HG02759 (cell line): ENCODE measurements around the gene RNASE12.
"Not testable (repeated sequence)": the region's sequence is repeated elsewhere in the genome, so short reads cannot be mapped to it uniquely, and the experiment has no call there.

ENCODE experiments used
- ATAC-seq: cut with Tn5 transposase; IDR thresholded peaks from one replicate; pipeline ENCODE4 v1.9.1; 2021; ENCODE audit warnings: mild to moderate bottlenecking, moderate library complexity; ENCODE audit not compliant: unreplicated experiment

The RNASE12 gene, protein sequence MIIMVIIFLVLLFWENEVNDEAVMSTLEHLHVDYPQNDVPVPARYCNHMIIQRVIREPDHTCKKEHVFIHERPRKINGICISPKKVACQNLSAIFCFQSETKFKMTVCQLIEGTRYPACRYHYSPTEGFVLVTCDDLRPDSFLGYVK

DNA sequence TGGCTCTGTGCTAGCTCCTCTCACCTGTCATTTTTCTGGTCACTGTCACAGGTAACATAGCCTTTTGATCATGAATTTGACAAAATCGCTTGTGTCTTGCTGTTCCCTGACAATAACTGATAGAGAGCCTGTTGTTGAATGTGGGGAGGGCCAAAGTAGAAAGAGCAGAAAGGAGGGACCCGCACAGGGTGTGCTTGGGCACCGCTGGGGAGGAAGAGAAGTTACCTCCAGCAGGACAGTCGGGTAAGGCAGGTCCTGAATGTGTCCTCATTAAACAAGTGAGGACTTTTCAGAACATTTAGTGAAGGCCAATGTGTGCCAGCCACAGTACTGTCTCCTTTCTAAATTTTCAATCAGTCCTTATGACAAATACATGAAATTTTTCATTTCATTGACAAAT is at the start of gene RNASE12:
RNASE12 (minus strand) TSS at position 142 of the 400 bp plus-strand sequence. CDS start 653 bp downstream, outside the sequence.
- ATAC-seq, result no peak

DNA sequence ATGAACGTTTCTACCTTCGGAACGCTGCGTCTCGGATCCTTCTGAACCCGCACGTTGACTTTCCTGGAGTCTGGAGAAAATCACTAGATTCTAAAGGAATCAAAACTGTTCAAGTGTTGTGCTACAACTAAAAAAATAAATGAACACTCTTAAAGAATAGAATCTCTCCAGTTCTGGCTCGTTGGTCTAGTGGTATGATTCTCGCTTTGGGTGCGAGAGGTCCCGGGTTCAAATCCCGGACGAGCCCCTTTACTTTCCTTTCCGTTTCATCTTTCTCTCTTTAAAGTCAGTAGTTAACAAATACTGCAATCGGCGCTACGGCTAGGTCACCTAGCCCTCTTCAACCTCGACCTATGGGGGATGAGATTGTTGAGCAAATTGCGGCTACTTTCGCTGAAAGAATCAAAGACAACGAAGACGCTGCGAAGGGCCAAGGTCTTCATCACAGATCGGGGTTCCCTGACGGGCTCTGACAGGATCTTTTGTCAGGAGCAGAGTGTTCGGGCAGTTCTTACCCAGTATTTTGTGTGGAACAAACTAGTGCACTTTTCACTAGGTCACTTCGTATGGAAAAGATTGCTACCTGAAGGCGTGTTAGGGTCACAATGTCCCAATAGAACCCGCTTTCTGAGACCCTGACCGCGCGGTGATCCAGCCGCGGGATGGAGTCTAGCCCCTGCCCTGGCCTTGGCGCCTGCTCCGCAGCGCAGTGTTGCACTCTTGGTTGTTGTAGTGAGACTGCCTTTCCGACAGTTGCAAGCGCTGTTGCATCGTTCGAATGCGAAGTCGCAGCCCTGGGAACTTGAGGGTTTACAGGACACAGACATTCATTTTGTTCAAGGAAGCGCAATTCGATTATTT is 41.9 kb upstream of the RNASE12 start:
- peak; percentile 73 for ATAC-seq

DNA sequence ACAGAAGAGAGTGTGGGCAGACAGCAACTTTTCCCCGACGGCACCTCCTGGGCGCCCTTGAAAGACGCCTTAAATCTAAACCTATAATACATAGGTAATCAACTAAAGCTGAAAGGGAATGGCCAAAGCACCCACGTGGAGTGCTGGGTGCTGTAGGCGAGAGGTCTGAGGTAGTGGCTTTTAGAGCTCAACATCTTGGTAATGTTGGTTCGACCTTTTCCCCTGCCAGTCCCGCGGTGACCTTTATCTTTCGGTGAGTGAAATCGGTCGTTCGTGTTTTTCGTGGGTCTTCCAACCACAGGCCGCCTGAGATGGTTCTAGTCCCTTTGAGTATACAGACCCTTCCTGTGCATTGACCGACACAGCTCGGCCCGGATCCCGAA is 41.3 kb upstream of the RNASE12 start:
- ATAC-seq, result peak; percentile 24

DNA sequence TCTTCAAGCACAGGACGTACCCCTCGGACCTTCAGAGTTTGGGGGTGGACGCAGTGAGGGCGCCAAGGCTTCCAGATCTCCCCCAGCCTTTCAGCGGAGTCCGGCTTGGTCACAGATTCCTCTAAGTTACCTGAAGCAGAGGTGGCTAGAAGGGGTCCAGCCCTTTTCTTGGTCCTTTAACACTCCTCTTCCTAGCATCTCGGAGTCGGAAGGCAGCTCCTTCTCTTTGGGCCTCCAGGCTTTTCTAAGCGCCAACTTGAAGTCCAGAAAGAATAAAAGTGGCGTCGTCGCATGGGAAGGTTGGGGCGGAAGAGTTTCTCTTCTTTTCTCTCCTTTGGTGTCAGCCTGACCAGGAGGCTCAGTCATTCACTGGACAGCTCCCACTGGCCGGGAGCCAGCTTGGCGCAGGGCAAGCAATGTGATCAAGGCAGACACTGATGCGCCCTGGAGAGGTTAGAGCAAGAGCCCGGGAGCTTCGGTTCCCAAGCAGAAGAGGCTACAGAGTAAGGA is 40.8 kb upstream of the RNASE12 start:
- ATAC-seq, result peak; percentile 5

DNA sequence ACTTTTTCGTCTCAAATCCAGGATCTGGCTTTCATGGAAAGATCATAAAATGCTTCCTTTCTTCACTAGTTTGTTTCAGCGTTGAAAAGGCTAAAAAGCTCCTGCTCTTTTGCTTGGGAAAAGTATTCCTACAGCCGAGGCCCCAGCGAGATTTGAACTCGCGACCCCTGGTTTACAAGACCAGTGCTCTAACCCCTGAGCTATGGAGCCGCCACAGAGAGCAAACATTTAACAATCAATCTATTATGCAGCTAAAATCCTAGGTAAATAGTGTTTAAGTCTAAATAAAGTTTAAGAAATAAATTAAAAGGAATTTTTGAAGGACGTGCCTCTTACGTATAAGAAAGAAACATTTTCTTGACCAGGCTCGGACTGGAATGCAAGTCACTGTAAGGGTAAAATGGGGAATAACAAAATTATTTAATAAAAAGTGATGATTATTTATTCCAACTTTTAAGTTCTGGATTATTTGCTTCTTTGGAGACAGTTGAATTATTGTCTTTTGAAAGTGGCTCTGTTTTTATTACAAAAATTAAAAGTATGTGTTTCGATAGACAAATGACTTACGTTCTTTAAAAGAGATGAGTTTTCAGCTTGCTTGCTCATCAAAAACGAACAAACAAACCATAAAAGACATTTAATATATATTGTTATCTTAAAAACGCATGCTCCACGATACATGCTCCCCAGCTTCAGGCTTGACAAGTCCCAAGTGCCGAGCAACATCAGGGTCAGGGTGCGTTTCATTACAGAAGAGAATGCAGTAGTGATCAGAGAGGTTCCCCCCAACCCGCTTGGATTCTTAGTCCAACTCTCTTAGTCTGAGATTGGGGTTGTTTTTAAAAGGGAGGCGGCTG is 40.1 kb upstream of the RNASE12 start:
- peak; percentile 26 for ATAC-seq

DNA sequence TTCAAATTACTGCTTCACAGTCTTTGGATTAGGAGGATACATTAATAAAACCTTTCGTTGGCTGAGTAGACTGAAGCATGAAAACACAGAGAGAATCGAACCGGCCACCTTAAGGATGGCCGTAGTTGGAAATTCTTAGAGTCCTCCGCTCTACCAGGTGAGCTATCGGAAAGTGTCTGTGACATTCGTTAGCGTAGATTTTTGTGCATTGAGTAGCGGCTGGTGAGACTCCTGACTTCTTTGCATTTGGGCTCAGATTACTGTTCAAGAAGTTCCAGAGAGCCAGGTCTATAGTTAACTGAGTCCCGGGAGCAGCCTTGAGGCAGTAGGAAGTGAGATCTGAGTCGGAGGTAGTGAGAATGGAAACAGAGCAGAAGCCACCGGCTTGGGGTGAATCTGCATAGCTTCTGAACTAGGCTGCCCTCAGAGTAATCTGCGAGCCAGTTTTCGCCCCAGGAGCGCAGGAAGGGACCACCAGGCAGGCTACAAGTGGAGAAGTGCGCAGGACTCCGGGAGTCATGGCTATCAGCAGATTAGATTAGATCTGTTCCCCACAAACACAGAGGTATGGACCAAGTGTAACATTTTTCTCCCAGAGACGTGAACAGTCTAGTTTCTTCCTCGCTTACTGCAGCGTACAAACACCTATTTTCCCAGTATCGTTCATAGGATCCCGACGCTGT is 39.3 kb upstream of the RNASE12 start:
- peak; percentile 30 for ATAC-seq

DNA sequence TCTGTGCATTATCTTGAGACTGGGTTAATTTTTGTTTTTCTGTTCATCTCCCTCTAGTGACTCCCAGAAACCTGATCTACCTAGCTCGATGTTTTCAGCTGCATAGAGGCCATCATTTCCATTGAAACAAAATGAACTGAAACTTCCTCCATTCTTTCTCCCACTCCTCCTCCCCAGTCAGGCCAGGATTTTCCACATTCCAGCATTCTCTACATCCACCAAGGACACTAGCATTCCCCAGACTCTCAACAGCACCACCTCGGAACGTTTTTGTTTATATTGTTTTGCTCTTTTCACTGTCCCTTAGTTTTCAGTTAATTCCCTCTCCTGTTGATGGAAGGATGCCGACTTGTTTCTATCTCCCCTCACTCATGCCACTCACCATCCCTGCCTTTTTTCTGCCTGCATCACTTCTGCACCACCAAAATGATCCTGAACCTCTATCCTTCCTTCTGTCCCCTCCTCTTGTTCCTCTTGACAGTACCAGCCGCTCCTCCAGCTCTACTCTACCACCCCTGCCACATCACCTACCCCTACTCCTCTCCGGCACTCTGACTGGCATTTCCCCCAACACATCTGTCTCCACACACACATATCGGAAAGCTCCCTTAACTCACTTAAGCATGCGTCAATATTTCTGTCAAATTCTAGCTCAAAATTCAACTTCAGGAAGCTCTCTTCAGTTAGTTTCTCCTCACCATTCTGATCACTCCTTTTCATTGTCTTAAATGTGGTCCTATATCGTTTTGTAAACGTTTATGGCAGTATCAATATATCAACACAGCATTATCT is 37.1 kb upstream of the RNASE12 start:
- ATAC-seq, result no peak

DNA sequence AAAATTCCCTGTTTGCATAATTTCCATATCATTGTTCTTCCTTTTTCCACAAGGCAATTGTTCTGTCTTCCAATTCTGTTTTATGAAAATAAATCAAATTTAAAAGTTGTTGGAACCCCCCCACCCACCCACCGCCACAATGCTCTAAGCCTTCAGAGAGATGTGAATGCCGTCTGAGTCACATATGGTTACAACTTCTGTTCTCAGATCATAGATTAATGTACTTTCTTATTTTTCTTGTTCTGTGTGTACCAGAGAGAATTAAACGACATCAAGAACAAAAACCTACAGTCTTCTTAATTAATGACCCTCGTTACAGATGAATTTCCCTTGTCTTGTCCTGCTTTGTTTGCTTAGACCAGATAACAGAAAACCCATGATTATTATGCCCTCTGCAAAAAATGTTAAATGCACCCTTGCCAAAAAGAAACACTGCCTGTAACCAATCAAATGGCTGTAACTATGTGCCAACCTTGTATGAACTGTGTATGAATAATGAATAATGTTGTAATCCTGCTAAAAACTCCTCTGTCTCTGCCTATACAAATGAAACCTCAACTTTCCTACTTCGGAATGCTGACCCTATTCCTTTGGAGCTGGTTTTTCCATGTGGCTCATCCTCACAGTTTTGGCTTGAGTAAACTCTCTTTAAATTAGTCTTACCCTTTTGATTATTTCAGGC is 36.3 kb upstream of the RNASE12 start:
- no peak for ATAC-seq

DNA sequence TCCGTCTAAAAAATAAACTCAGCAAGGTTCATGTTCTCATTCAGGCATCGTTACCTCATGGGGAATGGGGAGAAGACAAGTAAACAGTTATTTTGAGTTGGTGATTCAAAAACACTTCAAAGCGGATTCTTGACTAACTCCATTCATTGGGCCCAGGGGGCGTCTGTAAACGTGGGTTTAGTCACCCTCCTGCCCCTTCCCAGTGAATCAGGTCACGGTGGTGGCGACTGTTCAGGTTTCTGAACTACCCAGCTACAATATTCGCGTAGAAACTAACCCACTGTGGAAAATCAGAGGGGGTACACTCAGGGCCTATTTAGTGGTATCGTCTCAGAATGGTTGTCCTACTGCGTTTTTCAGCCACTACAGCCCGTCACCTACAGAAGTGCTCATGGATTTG is 35.1 kb upstream of the RNASE12 start:
- no peak for ATAC-seq

DNA sequence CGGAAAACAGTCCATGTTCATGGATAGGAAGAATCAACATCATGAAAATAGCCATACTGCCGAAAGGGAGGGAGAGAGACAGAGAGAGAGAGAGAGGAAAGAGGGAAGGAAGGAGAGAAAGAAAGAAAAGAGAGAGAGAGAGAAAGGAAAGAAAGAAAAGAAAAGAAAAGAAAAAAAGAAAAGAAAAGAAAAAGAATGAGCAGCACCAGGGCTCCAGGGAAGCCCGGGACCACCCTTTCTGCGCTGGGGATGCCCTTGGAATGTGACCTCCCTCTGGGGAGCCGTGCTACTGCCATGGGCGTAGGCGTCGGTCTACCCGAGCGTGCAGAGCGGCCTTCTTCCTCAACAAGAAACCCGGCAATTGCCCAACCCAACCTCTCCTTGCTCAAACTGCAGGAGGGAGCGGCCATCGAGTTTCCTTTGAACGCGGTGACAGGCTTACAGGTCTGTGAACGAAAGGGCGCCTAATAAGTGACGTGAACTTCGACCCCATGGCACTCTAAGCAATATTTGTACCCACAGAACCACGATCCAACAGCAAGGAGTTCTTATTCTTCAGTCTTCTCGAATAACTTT is 33.4 kb upstream of the RNASE12 start:
- peak; percentile 52 for ATAC-seq

DNA sequence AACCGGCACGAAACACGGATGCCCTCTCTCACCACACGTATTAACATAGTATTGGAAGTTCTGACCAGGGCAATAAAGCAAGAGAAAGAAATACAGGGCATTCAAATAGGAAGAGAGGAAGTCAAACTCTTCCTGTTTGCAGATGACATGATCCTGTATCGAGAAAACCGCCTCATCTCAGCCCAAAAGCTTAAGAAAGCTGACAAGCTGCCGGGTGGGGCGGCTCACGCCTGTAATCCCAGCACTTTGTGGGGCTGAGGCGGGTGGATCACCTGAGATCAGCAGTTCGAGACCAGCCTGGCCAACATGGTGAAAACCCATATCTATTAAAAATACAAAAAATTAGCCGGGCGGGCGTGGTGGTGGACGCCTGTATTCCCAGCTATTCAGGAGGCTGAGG is 32.6 kb upstream of the RNASE12 start:
- no peak for ATAC-seq

DNA sequence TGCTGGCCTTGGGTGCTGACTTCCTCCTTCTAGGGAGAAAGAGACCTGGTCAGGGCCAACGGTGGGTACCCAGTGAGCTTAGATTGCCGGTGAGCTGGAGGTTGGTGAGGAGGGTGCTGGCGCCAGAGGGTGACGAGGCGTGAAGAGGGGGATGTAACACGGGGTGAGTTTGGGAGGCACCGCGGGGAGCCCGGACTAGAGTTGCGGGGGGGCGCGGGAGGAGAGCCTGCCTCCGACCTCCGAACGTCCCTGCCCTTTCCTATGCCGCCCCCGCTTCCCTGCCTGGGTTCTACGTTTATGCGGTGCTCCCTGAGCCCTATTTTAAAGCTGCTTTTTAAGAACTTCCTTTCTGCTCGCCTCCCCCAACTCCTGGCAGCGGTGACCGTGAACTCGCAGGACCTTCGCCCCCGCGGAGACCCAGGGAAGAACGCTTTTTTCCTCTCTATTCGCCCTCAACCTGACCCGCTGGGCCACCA is 31.7 kb upstream of the RNASE12 start:
- no peak for ATAC-seq

DNA sequence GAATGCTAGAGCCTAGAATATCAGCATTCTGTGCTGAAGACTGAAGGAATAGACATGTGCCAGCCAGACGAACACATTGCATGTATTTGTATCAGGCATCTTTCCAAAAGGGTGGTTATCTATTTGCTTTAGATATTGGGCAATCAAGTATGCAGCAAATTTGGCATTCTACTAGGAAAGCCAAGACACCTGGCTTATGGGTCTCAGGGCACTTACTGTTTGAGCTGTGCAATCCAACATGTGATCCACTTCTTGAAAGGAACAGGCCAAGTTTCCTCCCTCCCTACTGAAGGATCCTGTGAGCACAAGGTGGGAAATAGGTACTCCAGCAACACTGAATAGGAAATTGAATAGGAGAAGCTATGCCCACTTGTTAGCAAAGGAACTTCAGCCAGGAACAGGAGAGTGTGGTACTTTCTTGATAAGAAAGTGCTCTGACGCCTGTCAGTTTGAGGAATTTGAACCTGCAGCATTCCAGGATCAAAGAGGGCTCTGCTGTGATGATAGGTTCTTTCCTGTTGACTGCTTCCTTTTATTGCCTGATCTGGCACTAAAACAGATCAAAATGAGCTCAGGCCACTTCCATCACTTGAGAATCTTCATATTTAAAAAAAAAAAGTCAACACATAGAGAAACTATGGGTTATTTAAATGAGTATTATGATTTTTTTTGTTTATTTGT is 29.8 kb upstream of the RNASE12 start:
- ATAC-seq, result no peak

DNA sequence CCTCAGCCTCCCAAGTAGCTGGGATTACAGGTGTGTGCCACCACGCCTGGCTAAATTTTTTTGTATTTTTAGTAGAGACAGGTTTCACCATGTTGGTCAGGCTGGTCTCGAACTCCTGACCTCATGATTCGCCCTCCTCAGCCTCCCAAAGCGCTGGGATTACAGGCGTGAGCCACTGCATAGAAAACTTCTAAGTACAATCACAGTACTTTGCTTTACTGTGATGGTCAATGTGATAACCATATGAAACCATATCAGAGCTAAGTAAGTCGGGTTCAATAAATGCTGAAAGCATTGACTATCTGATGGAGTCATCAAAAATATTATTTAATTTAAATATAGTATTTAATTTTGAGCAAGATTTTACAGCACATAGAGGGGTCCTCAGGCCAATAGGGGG is 28.5 kb upstream of the RNASE12 start:
- ATAC-seq, result not testable (repeated sequence)

DNA sequence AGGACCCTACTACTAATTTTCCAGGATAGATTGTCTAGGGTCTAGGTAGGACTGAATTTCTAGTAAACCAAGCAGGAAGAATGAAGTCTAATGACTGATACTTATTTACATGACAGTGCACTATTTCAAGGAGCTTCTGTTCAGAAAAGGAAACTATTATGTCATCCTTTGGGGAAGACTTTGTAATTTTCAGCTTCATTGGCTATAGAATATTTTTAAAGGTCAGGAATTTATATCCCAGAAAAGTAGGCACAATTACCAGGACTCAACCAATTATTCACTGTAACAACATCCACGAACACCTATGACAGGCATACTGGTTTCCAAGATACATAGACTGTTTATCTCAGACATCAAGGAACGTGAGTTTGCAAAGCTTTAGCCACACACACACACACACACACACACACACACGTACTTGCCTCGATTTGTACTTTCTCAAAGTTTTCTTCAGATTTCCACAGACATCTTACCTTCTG is 27.1 kb upstream of the RNASE12 start:
- no peak for ATAC-seq

DNA sequence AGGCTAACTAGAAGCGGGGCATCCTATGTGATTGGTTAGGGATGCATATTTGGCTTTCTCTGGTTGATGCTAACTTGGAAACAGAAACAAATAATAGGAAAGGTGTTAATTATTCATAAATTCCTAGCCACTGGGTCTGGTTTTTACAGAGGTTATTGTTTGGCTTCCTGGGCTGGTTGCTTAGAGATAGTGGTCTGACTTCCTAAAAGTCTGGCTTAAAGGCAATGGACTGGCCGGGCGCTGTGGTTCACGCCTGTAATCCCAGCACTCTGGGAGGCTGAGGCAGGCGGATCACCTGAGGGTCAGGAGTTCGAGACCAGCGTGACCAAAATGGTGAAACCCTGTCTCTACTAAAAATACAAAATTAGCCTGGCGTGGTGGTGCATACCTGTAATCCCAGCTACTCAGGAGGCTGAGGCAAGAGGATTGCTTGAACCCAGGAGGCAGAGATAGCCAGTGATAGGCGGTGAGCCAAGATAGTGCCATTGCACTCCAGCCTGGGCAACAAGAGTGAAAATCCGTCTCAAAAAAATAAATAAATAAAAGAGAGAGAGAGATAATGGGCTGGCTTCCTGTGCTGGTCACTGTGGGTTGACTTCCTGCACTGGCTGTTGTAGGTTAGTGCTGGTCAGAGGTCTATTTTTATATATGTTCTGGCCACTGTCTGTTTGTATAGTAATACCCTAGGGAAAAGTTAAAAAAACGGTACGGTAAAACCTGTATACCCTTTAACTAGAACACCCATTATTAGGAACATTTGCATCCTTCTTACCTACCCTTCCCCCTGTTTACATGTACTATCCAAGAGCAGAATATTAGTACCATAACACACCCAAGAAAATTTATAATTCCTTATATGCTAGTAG is 26.2 kb upstream of the RNASE12 start:
- ATAC-seq, result peak; percentile 16

DNA sequence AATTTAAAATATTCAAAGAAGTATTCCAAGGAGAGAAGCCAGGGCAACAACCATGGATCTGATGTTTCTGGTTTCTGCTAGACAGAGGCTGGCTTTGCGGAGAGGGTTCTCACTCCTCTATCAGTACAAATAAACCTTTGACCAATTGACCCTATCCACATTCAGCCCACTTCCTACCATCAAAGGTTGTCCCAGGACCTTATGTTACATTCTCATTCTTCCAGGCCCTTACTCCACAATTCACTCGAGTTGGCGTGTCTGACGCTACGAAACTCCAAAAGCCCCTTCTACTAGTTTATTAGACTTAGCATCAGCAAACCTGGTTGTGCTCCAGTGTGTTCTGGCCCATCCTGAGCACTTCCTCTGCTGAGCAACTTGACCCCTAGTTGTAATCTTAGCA is 24.8 kb upstream of the RNASE12 start:
- no peak for ATAC-seq
